Measurements from ENCODE around the gene FAM13B.
"Not testable (repeated sequence)": the region's sequence is repeated elsewhere in the genome, so short reads cannot be mapped to it uniquely, and the experiment has no call there.

FAM13B gene

DNA sequence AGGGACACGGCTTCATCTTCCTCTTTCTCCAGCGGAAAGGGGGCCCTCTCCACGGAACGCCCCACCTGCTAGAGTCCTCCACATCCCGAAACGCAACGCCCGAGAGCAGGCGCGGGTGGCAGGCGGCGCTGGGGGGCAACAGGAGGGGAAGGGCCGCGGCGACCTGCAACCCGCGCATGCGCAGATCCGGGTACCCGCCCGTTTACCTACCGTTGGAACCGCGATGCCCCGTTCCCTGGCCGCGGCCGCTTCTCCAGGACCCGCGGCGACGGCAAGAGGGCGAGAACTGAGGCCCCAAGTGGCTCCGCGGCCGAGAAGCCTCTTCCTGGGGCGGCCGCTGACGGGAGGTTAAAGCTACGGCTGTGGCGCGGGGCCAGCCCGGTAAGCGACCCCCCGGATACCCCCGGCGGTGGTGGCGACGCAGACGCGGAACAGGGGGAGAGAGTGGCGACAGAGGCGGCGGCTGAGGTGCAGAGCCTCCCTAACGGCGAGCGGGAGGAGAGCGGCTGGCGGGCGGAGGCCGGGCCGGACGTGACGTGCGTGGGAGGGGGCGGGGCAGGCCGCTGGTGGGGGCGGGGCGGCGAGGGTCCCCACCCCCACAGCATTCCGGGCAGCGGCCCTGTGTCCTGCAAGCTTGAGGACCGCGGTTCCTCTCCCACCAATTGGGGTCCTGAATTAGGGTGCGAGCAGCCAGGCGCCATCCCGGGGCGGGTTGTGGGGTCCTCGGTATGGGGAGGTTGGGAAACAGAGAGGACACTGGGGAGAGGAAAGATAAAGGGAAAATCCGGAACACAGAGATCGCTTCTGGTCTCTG is at the start of gene FAM13B:
Gene FAM13B (minus strand): TSS at position 508 of the 814 bp plus-strand sequence. CDS start 13,968 bp downstream, outside the sequence.
- peak; percentile 58 for DNase-seq (ENCODE audit: low read depth in 2 of 2)

- no peak for DNase-seq (ENCODE audit: low read depth in 2 of 2)
Observed at GRCh38 chr5:138082033-138082432, 49.2 kb upstream of the FAM13B start.

GRCh38 chr5:138078006-138078643 is 45.2 kb upstream of the FAM13B start:
- DNase-seq (ENCODE audit: low read depth in 2 of 2) = no peak

DNA sequence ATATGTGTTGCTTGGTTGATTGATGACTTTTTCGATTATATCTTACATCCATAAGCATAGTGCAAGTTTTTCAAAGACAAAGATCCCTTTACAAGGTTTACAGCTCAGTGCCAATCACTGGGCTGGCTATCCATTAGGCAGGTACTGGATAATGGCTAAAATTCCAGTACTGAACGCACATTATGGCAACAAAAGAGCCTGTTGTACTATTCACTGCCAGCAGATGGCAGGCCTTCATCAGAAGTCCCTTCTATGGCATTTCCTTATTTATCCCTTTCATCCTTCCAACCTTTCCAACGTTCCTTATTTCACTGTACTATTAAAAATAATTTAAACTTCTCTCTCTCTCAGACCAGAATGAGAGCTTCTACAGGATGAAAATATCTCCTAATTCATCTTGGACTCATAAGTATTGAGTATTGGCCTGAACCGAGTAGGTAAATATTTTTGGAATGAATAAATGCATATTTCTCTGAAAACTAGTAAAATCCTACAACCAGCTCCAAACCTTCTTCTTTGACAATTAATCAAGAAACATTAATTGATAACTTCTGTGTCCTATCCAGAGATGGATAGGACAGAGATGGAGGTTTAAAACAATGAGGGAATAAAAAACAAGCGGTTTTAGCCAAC is 44.3 kb upstream of the FAM13B start:
- peak; percentile 5 to 10 for DNase-seq (ENCODE audit: low read depth in 2 of 2)

- not testable (repeated sequence) for DNase-seq (ENCODE audit: low read depth in 2 of 2)
Observed at GRCh38 chr5:138070026-138070425, 37.1 kb upstream of the FAM13B start.

- peak; percentile 41 to 62 for DNase-seq (ENCODE audit: low read depth in 2 of 2)
Observed at GRCh38 chr5:138068742-138069600, 36.1 kb upstream of the FAM13B start.

- DNase-seq (ENCODE audit: low read depth in 2 of 2) = no peak
Observed at GRCh38 chr5:138067945-138068344, 35.1 kb upstream of the FAM13B start.

GRCh38 chr5:138065102-138065501 is 32.2 kb upstream of the FAM13B start:
- no peak for DNase-seq (ENCODE audit: low read depth in 2 of 2)

GRCh38 chr5:138064526-138064925 is 31.6 kb upstream of the FAM13B start:
- no peak for DNase-seq (ENCODE audit: low read depth in 2 of 2)

GRCh38 chr5:138054847-138055558 is 22.1 kb upstream of the FAM13B start:
- no peak for DNase-seq (ENCODE audit: low read depth in 2 of 2)

GRCh38 chr5:138054206-138054605 is 21.3 kb upstream of the FAM13B start:
- no peak for DNase-seq (ENCODE audit: low read depth in 2 of 2)

DNA sequence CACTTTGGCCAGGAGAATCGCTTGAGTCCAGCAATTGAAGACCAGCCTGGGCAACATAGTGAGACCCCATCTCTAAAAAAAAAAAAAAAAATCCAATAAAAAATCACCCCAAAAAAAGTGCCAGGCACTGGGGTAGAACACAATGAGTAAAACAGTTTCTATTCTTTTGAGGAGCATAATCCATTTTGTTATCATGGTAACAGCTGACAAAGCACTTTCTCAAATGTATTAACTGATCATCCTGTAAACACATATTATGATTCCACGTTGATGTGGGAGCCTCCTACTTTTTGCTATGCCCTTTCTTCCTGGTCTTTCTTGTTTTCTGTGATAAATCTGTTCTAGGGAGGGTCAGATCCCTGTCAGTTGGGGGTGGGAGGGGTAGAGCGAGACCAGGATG is 20.7 kb upstream of the FAM13B start:
- DNase-seq (ENCODE audit: low read depth in 2 of 2) = no peak

GRCh38 chr5:138052718-138053117 is 19.8 kb upstream of the FAM13B start:
- DNase-seq (ENCODE audit: low read depth in 2 of 2) = not testable (repeated sequence)

- no peak for DNase-seq (ENCODE audit: low read depth in 2 of 2)
Observed at GRCh38 chr5:138051441-138052296, 18.8 kb upstream of the FAM13B start.

- not testable (repeated sequence) for DNase-seq (ENCODE audit: low read depth in 2 of 2)
Observed at GRCh38 chr5:138045283-138045682, 12.4 kb upstream of the FAM13B start.

DNA sequence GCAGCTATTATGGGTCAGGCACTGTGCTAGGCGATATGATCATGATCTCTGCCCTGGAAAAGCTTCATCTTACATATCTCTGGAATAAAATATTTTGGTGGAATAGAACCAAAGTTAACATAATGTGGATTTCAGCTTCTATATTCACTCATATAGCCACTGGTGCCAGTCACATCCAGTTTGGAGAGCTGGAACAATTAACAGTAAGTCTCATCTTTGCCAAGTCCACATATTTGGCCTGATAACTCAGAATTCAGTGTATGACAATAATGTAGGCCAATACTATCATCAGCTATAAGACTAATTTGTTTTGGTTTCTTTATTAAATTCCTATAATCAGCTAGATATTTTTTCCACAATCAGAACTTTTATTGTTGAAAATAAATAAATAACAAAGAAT is 5.9 kb upstream of the FAM13B start:
- DNase-seq (ENCODE audit: low read depth in 2 of 2) = no peak

- DNase-seq (ENCODE audit: low read depth in 2 of 2) = no peak
Observed at GRCh38 chr5:138037907-138038633, 5.2 kb upstream of the FAM13B start.

DNA sequence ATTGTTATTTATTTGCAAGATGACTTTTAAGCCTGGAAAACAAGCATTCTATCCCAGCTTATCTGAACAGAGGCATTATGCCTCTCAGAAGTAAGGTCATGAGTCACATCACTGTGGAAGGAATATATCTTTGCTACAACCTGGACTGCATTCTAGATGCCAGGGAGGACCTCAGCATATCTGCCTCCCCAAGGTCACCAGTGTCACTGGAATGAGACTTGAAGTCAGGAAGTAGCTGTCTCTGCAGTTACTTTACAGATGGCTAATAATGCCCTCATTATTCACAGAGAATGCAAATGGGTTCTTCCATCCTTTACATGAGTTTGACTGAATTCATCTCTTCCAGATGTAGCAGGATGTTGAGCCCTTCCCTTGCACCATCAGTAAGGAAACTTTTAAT is 4.4 kb upstream of the FAM13B start:
- DNase-seq (ENCODE audit: low read depth in 2 of 2) = no peak

Measured in stimulated activated CD8-positive, alpha-beta memory T cell treated with anti-CD3 and anti-CD28 coated beads, Interleukin-7, amount 100 ng/mL, for 1 hour (primary cell).